22Rv1 (cell line): ENCODE results near the gene CYP2F1.

ENCODE experiments used
- H3K27ac ChIP-seq: fragments of 450-650 bp; 2 replicates; pipeline ENCODE4 v1.5.1; 2017
- ZFX ChIP-seq: fragments of 450-650 bp; IDR thresholded peaks from 2 replicates; pipeline ENCODE4 v1.6.1; 2017; ENCODE audit warnings: antibody characterized with exemption, borderline replicate concordance
- TF ChIP-seq, protein P1 (sequence below): fragments of 450-650 bp; IDR thresholded peaks from 2 replicates; pipeline ENCODE4 v1.5.1; 2017; ENCODE audit warnings: mild to moderate bottlenecking

The CYP2F1 gene

DNA sequence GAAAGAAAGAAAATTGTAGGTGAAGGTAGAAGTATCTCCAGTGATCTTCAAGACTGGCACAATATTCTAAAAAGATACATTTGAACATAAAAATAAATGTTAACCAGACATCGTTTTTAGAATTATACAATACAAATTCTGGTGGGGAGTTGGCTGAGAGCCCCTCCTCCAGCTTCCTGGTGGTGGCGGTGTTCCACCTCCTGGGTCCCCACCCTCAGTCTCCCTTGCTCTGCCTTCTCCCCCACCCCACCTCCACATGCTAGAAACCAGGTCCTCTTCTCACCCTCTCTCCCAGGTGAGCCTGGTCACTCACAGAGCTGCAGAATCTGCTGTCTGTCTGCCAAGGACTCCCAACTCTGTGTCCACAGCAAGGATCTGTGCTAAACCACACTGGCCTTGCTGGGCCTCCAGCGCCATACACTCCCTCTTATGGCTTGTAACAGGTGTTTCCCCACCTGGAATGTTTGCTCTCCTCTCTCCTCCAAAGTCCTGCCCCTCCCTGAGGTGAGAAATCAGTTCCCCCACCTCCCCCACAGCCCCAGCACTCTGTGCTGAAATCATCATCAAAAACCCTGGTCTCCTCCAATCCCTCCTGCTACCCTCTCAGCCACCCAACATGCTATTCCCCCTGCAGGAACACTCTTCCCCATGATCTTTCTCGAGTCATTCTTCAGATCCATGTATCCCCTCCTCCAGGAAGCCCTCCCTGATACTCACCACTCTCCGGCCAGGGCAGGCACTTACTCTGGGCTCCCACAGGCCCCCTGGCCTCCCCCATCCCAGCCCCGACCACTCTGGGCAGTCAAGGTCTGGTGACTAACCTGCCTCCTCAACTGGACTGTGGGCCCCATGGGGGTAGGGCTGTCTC, 58.3 kb downstream of the CYP2F1 start:
- no peak for TF ChIP-seq ZFX
- TF ChIP-seq, protein P1, sequence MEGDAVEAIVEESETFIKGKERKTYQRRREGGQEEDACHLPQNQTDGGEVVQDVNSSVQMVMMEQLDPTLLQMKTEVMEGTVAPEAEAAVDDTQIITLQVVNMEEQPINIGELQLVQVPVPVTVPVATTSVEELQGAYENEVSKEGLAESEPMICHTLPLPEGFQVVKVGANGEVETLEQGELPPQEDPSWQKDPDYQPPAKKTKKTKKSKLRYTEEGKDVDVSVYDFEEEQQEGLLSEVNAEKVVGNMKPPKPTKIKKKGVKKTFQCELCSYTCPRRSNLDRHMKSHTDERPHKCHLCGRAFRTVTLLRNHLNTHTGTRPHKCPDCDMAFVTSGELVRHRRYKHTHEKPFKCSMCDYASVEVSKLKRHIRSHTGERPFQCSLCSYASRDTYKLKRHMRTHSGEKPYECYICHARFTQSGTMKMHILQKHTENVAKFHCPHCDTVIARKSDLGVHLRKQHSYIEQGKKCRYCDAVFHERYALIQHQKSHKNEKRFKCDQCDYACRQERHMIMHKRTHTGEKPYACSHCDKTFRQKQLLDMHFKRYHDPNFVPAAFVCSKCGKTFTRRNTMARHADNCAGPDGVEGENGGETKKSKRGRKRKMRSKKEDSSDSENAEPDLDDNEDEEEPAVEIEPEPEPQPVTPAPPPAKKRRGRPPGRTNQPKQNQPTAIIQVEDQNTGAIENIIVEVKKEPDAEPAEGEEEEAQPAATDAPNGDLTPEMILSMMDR: no peak
- no peak overlapping the region for H3K27ac ChIP-seq

DNA sequence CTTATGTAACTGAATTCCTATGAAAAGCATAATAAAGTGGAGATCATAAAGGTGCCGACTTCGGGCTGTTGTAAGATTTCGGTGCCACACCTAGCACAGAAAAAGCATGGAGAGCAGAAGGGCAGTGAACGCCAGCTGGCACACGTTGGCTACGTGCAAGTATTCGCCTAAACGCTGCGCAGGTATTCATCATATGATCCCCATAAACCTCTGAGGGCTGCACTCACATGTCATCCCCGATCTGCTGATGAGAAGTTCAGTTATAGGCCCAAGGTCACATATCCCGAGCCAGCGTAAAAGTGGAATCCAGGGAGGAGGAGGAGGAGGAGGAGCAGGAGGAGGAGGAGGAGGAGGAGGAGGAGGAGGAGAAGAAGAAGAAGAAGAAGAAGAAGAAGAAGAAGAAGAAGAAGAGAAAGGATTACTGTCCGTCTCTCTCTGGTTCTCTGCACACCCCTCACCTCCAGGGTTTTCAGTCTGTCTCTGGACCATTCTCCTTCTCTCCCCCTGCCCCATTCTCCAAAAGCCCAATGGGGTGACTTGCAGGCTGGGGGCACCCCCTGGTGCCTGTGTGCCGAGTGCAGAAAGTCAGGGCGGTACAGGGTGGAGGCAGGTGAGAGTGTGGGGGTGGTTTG, 60.2 kb downstream of the CYP2F1 start:
- no peak overlapping the region for H3K27ac ChIP-seq
- TF ChIP-seq ZFX: no peak
- TF ChIP-seq, protein P1: no peak

DNA sequence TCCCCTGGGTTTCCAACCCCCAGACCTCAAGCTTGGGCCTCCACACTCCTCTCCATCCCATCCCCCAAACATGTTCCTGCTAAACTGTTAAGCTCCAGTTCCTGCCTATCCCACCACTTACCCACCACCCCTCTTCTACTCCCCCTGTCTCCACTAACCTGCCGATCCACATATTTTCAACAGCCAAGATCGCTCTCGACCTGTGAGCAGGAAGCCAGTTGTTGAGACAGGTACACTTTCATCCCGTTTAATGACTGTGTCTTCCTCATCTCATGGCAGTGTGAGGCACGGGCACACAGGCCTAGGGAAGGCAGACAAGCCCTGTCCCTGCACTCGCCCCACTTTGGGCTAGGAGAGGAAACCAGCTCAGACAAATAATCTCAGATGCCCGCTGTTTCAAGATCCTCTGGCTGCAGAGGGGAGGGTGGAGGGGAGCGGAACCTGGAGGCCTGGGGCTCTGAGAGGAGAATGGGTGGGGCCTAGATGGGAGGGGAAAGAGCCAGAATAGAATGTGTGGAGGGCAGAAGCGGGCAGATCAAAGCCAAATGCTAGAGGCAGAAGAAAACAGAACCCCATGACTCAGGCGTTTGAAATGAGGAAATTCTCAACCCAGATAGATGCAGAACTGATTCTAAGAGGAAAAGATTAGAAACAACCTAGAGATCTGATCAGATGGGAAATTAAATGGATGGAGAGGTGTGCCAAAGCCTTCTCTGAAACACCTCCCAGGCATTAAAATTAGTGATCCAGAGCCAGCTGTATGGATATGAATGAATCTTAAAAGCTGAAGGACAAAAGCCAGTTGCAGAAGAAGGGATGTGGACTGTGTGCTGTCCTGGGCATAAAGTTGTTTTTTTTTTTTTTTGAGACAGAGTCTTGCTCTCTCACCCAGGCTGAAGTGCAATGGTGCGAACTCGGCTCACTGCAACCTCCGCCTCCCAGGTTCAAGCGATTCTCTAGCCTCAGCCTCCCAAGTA, 61.9 kb downstream of the CYP2F1 start:
- TF ChIP-seq ZFX: no peak
- TF ChIP-seq, protein P1: no peak
- H3K27ac ChIP-seq: no peak overlapping the region
